Embryonic facial prominence (tissue), 1 donor: Measurements from ENCODE around the gene TRMT2A.

ENCODE experiments used
- DNase-seq: peaks from one replicate; pipeline ENCODE4 v3.0.0-alpha.2; 2016; ENCODE audit errors: extremely low spot score

Gene TRMT2A

GRCh38 chr22:20063271-20064139 lies 53.5 kb downstream of the TRMT2A start:
- DNase-seq, result no peak

- DNase-seq, result no peak
These were observed 54.3 kb downstream of the TRMT2A start for GRCh38 chr22:20062766-20063083.

- no peak for DNase-seq
These were observed 54.8 kb downstream of the TRMT2A start for GRCh38 chr22:20062043-20062765.
